Measurements from ENCODE around the gene USP43.

- TF ChIP-seq POLR2A (IDR thresholded peaks at IDR 0.05) (no peak), POLR2AphosphoS5 (IDR thresholded peaks at IDR 0.05) (no peak)
- TF ChIP-seq, protein P1, sequence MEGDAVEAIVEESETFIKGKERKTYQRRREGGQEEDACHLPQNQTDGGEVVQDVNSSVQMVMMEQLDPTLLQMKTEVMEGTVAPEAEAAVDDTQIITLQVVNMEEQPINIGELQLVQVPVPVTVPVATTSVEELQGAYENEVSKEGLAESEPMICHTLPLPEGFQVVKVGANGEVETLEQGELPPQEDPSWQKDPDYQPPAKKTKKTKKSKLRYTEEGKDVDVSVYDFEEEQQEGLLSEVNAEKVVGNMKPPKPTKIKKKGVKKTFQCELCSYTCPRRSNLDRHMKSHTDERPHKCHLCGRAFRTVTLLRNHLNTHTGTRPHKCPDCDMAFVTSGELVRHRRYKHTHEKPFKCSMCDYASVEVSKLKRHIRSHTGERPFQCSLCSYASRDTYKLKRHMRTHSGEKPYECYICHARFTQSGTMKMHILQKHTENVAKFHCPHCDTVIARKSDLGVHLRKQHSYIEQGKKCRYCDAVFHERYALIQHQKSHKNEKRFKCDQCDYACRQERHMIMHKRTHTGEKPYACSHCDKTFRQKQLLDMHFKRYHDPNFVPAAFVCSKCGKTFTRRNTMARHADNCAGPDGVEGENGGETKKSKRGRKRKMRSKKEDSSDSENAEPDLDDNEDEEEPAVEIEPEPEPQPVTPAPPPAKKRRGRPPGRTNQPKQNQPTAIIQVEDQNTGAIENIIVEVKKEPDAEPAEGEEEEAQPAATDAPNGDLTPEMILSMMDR (IDR thresholded peaks at IDR 0.05) = no peak
These were observed 80.3 kb downstream of the USP43 start for GRCh38 chr17:9725575-9725974.

Measured in transverse colon (tissue), 4 donors.